Esophagus mucosa (tissue), 1 donor: ENCODE data around the gene PFKFB1. TPM values are rescaled to one million over a fixed set of nuclear protein-coding genes. Genes with fewer than 3 reads are reported as not detected.
A peak's percentile ranks its signal among the peaks of the same experiment; 100 is the strongest.

Experiments used
- ATAC-seq: fragments of 200-7000 bp; cut with Tn5 transposase; one replicate; pipeline ENCODE4 v1.9.1; 2020
- total RNA-seq: library from RNA; stranded (reverse); gene quantifications from one replicate; pipeline ENCODE4 v1.2.4, GENCODE V29; 2023
- donor health status: DM: yes; HTN: yes; CAD: no.

Gene PFKFB1
- 0.36 TPM for total RNA-seq

DNA sequence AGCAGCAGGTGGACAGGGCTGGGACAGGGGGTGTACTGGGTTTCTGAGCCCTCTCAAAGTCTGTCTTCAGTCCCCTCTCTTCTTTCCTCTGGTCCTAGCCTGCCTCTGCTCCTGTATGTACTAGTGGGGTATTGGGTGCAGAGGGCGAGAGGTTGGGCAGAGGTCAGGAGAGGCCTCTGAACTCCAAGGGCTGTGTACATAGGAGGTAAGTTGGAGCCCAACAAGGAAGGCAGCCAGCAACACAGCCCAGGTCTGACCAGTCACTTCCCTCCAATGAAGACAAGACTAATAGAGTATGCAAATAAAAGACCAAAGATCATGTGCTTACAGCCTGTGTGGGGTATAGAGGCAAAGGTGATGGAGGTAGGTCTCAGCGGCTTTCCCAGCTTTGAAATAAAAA, at the start of gene PFKFB1:
PFKFB1 (minus strand) TSS at position 90 of the 400 bp plus-strand sequence. CDS start 181 bp downstream, outside the sequence.
- ATAC-seq, result no peak

DNA sequence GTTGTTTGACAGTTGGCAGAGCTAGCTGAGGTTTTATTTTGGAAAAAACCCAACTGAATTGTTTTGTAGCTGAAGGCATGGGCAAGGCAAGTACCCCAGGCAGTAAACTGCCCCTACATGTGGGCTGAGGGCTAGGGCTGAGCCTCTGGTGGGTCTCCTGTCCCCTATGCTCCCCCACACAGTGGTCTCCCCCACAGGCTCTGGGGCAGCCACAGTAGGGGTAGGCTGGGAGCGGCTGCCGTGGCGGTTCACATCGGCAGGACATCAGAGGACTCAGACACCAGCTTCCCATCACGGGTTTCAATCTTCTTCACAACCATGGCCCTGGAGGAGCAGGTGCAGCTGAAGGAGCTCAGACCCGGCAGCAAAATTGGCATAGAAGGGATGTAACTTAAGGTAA, 47.5 kb upstream of the PFKFB1 start:
- no peak for ATAC-seq

DNA sequence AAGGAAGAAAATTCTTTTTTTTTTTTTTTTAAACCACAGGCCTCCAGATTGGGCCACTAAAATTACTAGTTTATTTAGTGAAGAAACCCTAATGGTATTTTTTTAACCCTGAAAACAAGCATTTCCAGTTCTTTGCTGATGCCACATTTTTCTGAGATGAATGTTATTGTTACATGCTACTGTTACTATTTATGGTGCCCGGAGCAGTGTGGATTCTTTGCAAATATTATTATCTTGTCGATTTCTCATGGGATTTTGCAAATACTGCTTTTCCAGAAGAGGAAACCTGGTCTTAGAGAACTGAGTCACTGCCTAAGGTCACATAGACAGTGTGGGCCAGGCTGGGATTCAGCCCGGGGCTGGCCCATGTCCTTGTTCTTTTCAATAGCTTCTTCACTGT, 45.5 kb upstream of the PFKFB1 start:
- ATAC-seq, result no peak

DNA sequence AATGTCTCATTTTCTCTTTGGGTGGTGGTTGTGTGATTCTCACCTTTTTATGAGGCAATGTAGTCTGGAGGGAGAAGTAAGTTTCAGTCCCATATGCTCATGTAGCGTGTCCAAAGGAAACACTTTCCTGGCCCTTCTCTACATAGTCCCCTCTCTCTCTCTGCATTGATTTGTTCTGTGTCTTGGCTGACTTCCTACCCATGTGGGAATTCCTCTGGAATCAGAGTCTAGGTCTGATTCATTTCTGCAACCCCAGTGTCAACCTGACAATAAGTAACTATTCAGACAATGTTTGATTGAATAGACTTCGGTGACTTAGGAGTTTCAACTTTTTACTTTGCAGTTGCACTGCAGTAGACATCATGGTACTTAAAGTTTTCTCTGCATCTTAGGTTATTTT, 39.4 kb upstream of the PFKFB1 start:
- ATAC-seq, result no peak

GRCh38 chrX:55030271-55031205, 36.5 kb upstream of the PFKFB1 start, which contains the start of gene ALAS2:
ALAS2 (minus strand) TSS chrX:55030977; CDS start chrX:55026000, 4,977 bp downstream.
- no peak for ATAC-seq

DNA sequence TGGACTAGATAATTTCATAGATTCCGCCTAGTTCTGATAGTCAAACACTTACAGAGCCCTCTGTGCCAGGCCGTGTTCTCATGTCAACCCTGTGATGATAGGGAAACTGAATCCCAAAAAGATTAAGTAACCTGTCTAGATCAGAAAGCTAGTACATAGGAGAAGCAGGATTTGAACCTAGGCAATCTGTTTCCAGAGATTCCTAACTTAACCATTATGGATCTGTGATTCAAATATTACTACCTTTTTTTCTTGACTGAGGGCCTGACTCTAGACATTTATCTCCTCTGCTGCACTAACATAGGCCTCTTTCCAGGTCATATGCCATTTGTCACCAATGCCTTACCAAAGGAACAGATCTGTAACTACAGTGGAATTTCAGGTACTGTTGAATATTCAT, 35.3 kb upstream of the PFKFB1 start:
- ATAC-seq, result no peak

DNA sequence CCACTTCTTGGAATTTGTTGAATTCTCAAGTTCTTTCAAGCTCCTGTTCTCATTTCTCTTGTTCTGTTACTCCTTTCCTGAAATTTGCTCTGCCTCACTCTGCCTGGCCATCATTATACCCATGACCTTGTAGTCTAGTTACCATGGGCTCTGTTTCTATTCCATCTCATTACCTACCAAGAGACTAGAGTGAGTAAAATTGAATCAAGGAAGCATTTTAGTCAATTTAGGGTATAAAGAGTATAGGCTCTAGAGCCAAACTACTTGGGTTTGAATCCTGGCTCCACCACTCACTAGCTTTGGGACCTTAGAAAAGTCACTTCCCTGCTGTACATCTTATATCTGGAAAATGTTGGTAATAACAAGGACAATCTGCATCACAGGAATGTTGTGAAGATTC, 34.6 kb upstream of the PFKFB1 start:
- ATAC-seq, result no peak

DNA sequence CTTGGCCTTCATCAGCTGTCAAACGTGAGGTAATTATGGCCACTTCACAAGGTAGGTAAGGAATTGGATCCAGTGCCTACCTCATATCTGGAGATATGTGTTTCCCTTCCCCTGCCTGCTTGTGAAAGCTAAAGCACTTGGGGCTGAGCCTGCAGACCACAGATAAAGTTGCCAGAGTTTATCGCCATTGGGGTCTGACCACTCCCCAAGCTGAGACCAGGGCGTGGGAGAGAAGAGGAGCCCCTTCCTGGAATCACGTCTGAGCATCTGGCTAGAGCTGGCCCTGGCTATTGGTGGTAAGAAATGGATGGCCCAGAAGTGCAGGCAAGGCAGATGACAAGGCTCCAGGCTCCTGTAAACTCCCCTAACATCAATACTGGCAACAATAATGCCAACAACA, 34.1 kb upstream of the PFKFB1 start:
- ATAC-seq, result no peak

- no peak for ATAC-seq
These were observed 32.9 kb upstream of the PFKFB1 start for GRCh38 chrX:55026840-55027239.

DNA sequence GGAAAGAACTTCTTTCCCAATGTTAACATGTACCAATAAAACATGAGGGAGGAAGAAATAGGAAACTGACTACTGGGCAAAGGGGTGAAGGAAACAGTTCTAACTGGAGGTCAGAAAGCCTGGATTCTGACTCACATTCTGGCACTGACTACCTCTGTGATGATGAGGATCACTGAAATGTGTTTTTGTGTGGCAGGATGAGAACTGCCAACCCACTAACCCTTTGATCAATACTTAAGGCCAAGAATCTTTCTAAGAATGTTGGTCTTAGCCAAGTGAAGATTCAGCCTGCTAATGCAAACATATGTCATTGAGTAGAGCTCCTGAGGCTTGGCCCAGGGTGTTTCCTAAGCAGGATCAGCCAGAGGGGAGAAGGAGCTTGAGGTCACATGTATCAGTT, 32.2 kb upstream of the PFKFB1 start:
- ATAC-seq, result no peak

- ATAC-seq, result no peak
These were observed 20.9 kb upstream of the PFKFB1 start for GRCh38 chrX:55014897-55015299.

DNA sequence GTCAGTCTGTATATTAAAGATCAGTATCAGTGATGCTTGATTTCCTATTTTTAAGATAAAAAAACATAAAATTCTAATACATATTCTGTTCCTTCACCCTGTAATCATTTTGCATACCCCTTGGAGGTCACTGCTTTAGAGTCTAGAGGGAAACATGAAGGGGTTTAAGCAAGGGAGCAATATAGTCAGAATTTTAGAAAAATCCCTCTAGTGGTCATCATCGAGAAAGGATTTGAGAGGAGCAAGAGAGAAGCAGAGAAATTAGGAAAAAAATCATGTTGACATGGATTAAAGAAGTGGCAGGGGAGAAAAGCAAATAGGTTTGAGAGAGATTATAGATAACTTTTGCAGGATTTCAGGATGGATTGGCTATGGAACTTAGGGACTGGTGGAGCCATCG, 17.3 kb upstream of the PFKFB1 start:
- ATAC-seq, result no peak

GRCh38 chrX:55008571-55009358, 14.8 kb upstream of the PFKFB1 start:
- peak; percentile 70 for ATAC-seq

DNA sequence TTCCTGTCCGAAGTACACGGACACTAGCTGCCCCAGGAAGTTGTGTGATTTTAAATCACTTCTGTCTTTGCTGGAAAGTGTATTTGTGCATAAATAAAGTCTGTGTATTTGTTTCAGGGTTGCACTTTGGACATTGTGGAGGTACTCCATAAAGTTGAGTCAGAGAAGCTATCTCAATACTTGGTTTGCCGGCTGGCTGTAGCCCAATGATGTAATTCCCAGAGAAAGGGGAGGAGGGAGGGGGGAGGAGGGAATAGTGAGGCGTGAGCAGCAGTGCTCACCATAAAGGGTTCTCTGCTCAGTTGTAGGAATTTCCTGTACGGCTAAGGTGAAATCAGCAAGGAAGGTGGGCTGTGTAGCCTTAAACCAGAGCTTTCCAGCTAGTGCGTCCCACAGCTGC, 13.7 kb upstream of the PFKFB1 start:
- peak; percentile 78 for ATAC-seq

- peak; percentile 87 for ATAC-seq
These were observed 13.0 kb upstream of the PFKFB1 start for GRCh38 chrX:55006827-55007621.

GRCh38 chrX:55005256-55005655, 11.3 kb upstream of the PFKFB1 start:
- no peak for ATAC-seq

- no peak for ATAC-seq
These were observed 10.2 kb upstream of the PFKFB1 start for GRCh38 chrX:55004231-55004630.

- peak; percentile 93 for ATAC-seq
These were observed 6.0 kb upstream of the PFKFB1 start, which contains the start of gene APEX2 for GRCh38 chrX:54999717-55000598. APEX2 (plus strand) TSS chrX:55000363; CDS start chrX:55000423, 60 bp downstream.

DNA sequence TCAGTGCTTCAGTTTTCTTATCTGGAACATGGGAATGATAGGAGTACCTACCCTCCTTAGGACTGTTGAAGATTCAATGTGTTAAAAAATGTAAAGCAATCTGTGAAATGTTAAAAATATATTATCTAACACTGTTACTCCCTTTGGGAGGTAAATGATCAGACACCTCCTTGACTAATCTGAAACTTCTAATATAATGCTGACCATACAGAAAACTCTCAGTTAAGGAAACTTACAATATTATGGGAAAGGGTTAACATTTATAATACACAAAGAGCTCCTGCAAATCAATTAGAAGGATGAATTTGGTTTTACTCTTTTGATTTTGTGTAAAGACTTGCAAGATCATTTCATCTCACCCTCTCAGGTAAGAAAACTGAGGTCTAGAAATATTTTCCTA, 1.6 kb upstream of the PFKFB1 start:
- no peak for ATAC-seq

- ATAC-seq, result no peak
These were observed 822 bp upstream of the PFKFB1 start for GRCh38 chrX:54994668-54995351.
